DND-41 (cell line): ENCODE measurements around the gene CYP8B1.

Experiments used
- CTCF ChIP-seq: IDR thresholded peaks from 2 replicates; pipeline ENCODE4 v1.5.1; 2012; ENCODE audit warnings: borderline replicate concordance, low read length, moderate library complexity, mild to moderate bottlenecking; ENCODE audit not compliant: poor library complexity, severe bottlenecking; ENCODE audit errors: extremely low read depth
- EZH2 ChIP-seq: IDR thresholded peaks from 3 replicates; pipeline ENCODE4 v1.6.1; 2012; ENCODE audit warnings: borderline replicate concordance, low read depth, mild to moderate bottlenecking, moderate library complexity, low read length, inconsistent platforms; ENCODE audit not compliant: severe bottlenecking

DNA sequence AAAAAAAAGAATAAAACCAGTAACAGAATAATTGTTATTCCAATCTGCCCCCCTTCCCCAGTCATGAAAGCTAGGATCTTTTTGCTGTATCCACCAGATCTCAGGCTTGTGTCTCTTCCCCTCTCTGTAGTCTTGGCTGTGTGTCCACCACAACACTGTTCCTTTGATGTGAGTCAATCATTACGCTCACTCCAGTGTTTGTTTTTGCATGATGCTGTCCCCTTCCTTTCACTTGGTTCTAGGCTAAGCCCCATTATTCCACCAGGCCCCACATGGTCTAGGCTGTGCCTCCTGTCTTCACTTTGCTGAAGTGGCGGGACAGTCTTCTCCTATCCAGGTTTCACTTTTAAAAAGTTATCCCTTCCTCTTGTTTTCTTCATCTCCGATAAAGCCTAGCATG, 52.9 kb downstream of the CYP8B1 start:
- TF ChIP-seq CTCF: no peak
- no peak for TF ChIP-seq EZH2
